Activated T-cell treated with anti-CD3 and anti-CD28 coated beads, Interleukin-2, amount 50 U/mL, for 48 hours (primary cell): Measurements from ENCODE around the gene EEF1E1.

Source experiments
- DNase-seq, 2 experiments: peaks; one replicate each; pipeline ENCODE4 v3.0.0-alpha.2; 2020

EEF1E1 gene

DNA sequence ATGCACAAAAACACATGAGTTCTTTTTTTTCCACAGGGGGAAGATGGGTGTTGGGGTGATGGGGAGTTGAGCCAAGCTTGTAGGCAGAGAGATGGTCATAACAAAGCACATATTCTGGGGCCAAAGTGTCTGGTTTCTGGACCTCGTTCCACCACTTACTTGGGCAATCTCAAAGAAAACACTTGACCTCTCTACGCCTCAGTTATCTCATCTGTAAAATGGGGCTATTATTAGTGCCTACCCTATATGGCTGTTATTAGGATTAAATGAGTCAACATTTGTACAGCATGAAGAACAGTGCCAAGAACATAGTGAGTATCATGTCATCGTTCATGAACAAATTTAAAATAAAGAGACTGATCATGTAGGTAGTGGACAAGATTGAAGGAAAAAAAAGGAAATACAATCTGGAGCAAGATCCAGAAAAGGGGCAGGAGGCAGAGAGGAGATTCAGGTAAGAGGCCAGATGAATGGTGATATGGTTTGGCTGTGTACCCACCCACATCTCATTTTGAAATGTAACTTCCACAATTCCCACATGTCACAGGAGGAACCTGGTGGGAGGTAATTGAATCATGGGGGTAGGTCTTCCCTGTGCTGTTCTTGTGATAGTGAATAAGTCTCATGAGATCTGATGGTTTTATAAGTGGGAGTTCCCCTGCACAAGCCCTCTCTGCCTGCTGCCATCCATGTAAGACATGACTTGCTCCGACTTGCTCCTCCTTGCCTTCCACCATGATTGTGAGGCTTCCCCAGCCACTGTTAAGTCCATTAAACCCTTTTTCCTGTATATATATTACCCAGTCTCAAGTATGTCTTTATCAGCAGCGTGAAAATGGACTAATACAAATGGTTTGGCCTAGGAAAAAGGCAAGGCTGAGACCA, 14.2 kb downstream of the EEF1E1 start:
- no peak for DNase-seq

GRCh38 chr6:8086755-8087306, 15.5 kb downstream of the EEF1E1 start:
- no peak for DNase-seq

DNA sequence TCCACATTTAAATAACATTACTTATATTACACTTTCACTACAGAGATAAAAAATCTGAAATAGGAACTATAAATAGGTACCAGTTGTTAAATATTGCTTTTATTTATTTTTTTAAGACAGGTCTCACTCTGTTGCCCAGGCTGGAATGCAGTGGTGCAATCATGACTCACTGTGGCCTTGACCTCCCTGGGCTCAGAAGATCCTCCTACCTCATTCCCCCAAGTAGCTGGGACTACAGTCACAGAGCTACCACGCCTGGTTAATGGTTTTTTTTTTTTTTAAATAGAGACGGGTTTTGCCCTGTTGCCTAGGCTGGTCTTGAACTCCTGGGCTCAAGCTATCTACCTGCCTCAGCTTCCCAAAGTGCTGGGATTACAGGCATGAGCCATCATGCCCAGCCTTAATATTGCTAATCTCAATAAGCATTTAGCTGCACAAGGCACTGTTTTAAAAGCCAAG, 17.3 kb downstream of the EEF1E1 start:
- DNase-seq: no peak

- DNase-seq: no peak
These were observed 17.8 kb downstream of the EEF1E1 start for GRCh38 chr6:8084586-8084985.

- DNase-seq: no peak
These were observed 19.1 kb downstream of the EEF1E1 start for GRCh38 chr6:8082954-8083858.

GRCh38 chr6:8082572-8082953, 19.8 kb downstream of the EEF1E1 start:
- no peak for DNase-seq

DNA sequence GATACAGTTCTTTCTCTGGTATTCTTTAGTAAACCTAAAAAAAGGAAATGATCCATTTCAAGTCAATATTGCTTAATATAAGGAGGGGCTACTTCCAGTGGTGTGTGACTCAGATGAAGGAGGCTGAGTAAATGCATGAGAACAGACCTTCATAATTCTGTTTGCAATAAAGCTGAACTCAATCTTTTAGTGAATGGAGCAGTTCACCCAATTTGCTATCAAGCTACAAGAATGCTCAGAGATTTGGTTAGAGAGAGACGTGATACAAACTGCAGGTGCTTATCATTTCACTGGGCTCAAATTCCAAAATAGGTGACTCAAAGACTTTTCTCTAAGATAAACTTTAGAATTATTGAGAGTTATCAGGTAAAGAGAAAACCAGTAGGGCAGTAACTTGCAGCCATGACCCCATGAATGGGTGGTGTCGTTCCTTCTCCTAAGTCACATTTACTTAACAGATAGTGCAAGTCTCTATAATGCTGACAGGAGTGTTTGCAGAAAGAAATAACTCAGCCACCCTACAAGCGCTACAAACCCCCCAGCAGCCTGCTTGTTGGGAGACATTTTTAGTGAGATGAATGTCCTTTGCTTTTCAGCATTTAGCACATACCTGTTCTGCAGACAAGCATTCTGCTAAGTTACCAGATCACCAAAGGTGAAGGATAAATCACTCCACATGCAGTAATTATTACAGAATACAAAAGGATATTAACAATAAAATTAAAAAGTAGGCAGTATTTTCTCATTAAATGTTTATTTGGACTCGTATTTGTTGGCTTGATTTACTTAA, 21.8 kb downstream of the EEF1E1 start:
- DNase-seq: no peak

DNA sequence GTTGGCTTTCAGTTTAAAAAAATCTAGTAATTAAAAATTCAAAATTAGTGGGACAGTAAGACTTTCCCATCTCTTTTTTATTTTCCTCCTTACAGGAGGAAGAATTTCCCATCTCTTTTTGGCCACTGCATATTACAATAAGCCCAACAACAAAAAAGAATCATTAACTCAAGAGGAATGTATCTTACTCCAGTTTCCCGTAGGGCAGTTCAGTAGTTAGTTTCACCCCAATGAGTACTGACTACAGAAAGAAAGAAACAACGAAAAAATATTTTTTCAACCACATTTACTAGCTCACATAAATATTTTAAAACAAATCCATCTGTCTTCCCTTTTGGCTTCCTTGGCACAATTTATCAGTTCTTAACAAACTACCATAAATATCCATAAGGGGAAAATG, 23.2 kb downstream of the EEF1E1 start:
- DNase-seq: no peak

GRCh38 chr6:8077991-8078390, 24.4 kb downstream of the EEF1E1 start:
- DNase-seq: no peak

DNA sequence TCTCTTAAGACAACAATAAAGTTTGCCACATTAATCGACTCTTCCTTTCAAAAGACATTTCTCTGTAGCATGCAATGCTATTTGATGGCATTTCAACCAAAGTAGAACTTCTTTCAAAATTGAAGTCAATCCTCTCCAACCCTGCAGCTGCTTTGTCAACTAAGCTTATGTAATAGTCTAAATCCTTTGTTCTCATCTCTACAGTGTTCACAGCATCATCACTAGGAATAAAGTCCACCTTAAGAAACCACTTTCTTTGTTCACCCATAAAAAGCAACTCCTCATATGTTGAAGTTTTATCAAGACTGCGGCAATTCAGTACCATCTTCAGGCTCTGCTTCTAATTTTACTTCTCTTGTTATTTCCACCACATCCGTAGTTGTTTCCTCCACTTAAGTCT, 26.6 kb downstream of the EEF1E1 start:
- no peak for DNase-seq

GRCh38 chr6:8075185-8075584, 27.2 kb downstream of the EEF1E1 start:
- no peak for DNase-seq

- no peak for DNase-seq
These were observed 28.1 kb downstream of the EEF1E1 start for GRCh38 chr6:8074213-8074612.

GRCh38 chr6:8073758-8074157, 28.6 kb downstream of the EEF1E1 start:
- DNase-seq: no peak

DNA sequence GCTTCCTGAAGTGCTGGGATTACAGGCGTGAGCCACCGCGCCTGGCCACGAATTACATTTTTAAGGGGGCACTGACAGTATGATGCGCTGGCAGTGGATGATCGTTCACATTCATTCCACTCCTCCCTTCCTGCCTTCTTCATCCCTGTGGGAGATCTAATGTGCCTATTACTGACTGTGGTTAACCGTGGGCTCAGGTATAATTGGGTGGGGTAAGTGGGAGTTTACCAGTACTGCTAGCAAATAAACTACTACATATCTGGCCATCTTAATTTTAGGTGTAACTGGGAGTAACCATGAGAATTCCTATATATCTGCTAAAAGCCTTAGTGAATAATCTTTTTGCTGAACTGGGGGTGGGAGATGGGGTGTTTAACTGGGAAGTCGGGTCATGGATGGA, 31.6 kb downstream of the EEF1E1 start:
- no peak for DNase-seq

DNA sequence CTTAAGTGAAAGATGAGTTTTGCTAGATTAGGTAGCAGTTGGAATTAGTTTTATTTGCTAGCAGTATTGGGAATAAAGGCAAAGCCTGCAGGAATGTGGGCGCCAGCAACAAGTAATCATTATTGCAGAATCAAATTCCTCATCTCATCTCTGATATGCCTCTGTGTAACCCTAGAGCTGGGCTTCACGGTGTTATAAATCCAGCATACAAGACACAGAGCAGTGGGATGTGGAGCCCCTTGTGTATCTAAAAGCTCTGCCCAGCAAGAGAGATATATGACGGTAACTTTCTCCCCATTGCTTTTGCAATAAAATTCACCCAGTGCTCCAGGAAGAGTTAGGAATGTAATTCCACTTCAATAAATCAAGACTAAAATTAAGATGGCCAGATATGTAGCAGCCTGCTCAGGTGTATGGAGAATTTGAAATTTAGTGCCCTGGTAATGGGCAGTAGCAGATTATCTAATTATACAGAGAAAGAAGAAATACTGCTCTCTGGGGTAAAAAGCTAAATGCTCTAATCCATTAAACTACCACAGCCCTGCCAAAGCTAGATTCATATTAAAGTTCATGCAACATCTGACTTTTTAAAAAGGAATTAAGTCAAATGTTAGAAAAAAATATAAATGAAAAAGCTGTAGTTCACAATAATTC, 32.6 kb downstream of the EEF1E1 start:
- no peak for DNase-seq

DNA sequence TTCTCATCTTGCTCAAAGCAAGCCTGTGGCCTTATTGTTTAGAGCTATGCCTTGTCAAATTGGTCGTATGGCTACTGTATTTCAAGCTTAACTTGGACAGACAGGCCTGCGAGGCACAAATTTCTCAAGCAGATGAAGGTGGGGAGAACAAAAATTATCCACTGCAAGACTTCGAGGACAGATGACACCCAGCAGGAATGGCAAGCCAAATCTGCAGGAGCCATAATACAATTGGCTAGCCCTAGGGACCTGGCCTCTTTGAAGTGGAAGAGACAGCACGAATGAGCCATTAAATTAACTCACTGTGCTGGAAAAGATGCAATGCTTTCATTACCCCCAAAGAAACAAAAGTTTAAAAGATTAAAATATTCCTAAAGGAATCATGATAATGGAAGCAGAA, 33.2 kb downstream of the EEF1E1 start:
- DNase-seq: no peak

DNA sequence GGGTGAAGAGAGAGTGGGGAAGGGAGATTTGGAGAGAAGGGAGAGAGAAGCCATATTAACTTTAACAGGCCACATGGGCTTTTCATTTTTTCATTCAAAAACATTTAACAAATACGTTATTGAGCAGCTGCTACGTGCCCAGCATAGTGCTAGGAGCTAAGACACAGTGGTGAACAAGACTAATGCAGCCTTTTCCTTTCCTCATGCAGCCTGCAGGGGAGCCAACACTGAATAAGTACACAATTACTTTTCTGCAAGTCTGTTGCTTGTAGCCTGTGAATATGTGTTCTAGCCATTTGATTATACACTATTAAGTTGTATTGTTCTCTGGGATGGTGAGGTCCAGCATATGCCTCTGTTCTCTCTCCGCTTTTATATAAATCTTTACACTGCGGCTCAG, 36.2 kb downstream of the EEF1E1 start:
- no peak for DNase-seq

DNA sequence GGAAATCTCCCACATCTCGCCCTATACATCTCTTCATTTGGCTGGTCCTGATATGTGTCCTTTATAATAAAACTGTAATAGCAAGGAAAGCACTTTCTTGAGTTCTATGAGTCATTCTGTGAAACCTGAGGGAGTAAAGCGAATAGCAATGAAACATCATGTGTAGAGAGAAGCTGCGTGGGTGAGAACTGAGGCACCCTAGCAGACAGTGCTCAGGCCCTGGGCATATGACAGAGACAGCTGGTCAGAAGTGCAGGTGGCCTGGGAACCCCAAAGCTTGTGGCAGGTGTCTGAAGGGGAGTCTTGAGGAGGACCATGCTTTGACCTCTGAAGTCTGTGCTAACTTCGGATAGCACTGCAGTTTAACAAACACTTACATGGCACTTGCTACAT, 36.8 kb downstream of the EEF1E1 start:
- DNase-seq: peak; percentile 52 to 65

GRCh38 chr6:8064638-8065518, 37.5 kb downstream of the EEF1E1 start:
- DNase-seq: peak; percentile 45 to 47

- peak; percentile 98 to 99 for DNase-seq
These were observed 38.3 kb downstream of the EEF1E1 start, which contains the start of gene BLOC1S5 for GRCh38 chr6:8063761-8064637. BLOC1S5 (minus strand) TSS chr6:8064389; CDS start chr6:8064376, 13 bp downstream.
